DND-41 (cell line): ENCODE data around the gene ADCY2.

Experiments
- ATAC-seq: fragments of 200-7000 bp; cut with Tn5 transposase; 3 replicates; pipeline ENCODE4 v1.9.1; 2021; ENCODE audit warnings: low read depth; ENCODE audit not compliant: insufficient read depth
- DNase-seq: peaks from one replicate; pipeline ENCODE4 v3.0.0-alpha.2; 2020
- H2AFZ ChIP-seq: 2 replicates; pipeline ENCODE4 v1.6.0; 2012; ENCODE audit warnings: low read depth, low read length
- H3K27ac ChIP-seq: 2 replicates; pipeline ENCODE4 v1.5.1; 2012; ENCODE audit warnings: low read length, inconsistent platforms
- H3K27me3 ChIP-seq: fragments of 200-600 bp; sonication (generic); 2 replicates; pipeline ENCODE4 v1.6.0; 2012; ENCODE audit warnings: low read length, mild to moderate bottlenecking, inconsistent platforms; ENCODE audit not compliant: insufficient read depth, poor library complexity
- H3K36me3 ChIP-seq: 2 replicates; pipeline ENCODE4 v1.5.1; 2012; ENCODE audit warnings: low read length, inconsistent platforms; ENCODE audit not compliant: insufficient read depth
- H3K4me1 ChIP-seq: 2 replicates; pipeline ENCODE4 v1.5.1; 2012; ENCODE audit warnings: mild to moderate bottlenecking, low read length; ENCODE audit not compliant: insufficient read depth
- H3K4me2 ChIP-seq: 2 replicates; pipeline ENCODE4 v1.6.0; 2012; ENCODE audit warnings: mild to moderate bottlenecking, moderate library complexity, low read length, inconsistent platforms; ENCODE audit not compliant: insufficient read depth
- H3K4me3 ChIP-seq, 2 experiments: fragments of 200-600 bp in 1 of 2; shearing (Covaris generic) in 1 of 2; 2 replicates each; pipeline ENCODE4 v1.5.1; 2012 to 2016; ENCODE audit warnings: inconsistent platforms in 2 of 2, low read length in 2 of 2, mild to moderate bottlenecking in 2 of 2, low read depth in 1 of 2, moderate library complexity in 1 of 2
- H3K79me2 ChIP-seq: 2 replicates; pipeline ENCODE4 v1.6.0; 2012; ENCODE audit warnings: low read length, inconsistent platforms; ENCODE audit not compliant: insufficient read depth
- H3K9ac ChIP-seq: 2 replicates; pipeline ENCODE4 v1.6.0; 2012; ENCODE audit warnings: low read depth, mild to moderate bottlenecking, inconsistent platforms, low read length, moderate library complexity
- H3K9me3 ChIP-seq: 2 replicates; pipeline ENCODE4 v1.5.1; 2012; ENCODE audit warnings: low read length, moderate library complexity, mild to moderate bottlenecking, inconsistent platforms; ENCODE audit not compliant: insufficient read depth, severe bottlenecking
- H4K20me1 ChIP-seq: 2 replicates; pipeline ENCODE4 v1.6.0; 2012; ENCODE audit warnings: low read length; ENCODE audit not compliant: insufficient read depth
- CTCF ChIP-seq: IDR thresholded peaks from 2 replicates; pipeline ENCODE4 v1.5.1; 2012; ENCODE audit warnings: borderline replicate concordance, low read length, moderate library complexity, mild to moderate bottlenecking; ENCODE audit not compliant: poor library complexity, severe bottlenecking; ENCODE audit errors: extremely low read depth
- EZH2 ChIP-seq: IDR thresholded peaks from 3 replicates; pipeline ENCODE4 v1.6.1; 2012; ENCODE audit warnings: borderline replicate concordance, low read depth, mild to moderate bottlenecking, moderate library complexity, low read length, inconsistent platforms; ENCODE audit not compliant: severe bottlenecking

ADCY2 gene

GRCh38 chr5:7793895-7794294 lies 398.0 kb downstream of the ADCY2 start:
- no peak for DNase-seq
- Histone ChIP-seq H3K4me2 (no peak overlapping the region), H4K20me1 (no peaks in the 10 kb centered on the region), H3K4me1 (no peaks in the 10 kb centered on the region), H3K79me2 (no peaks in the 10 kb centered on the region), H3K4me3 (no peak overlapping the region), H3K27ac (no peak overlapping the region), H3K27me3 (peaks cover 6% of the 10 kb centered on the region), H2AFZ (no peak overlapping the region), H3K36me3 (no peaks in the 10 kb centered on the region), H3K9me3 (no peaks in the 10 kb centered on the region), H3K9ac (no peak overlapping the region)
- ATAC-seq = no peak
- TF ChIP-seq EZH2 = no peak
- no peak for TF ChIP-seq CTCF

- no peaks in the 10 kb centered on the region for H3K4me1 ChIP-seq
- H3K9me3 ChIP-seq = no peaks in the 10 kb centered on the region
Observed at GRCh38 chr5:7794311-7794710, 398.4 kb downstream of the ADCY2 start.

GRCh38 chr5:7794823-7795222 lies 398.9 kb downstream of the ADCY2 start:
- Histone ChIP-seq H2AFZ (no peak overlapping the region), H3K4me3 (no peak overlapping the region), H3K79me2 (no peaks in the 10 kb centered on the region), H3K4me2 (no peak overlapping the region), H3K36me3 (no peaks in the 10 kb centered on the region), H3K4me1 (no peaks in the 10 kb centered on the region), H3K27me3 (peaks cover 6% of the 10 kb centered on the region), H3K9ac (no peak overlapping the region), H3K27ac (no peak overlapping the region), H4K20me1 (no peaks in the 10 kb centered on the region), H3K9me3 (no peaks in the 10 kb centered on the region)
- TF ChIP-seq EZH2 (no peak), CTCF (no peak)
- ATAC-seq (no peak), DNase-seq (no peak)

More at GRCh38 chr5:7794311-7794710, 398.4 kb downstream of the ADCY2 start:
- no peaks in the 10 kb centered on the region for H3K79me2 ChIP-seq
- DNase-seq = no peak
- no peaks in the 10 kb centered on the region for H4K20me1 ChIP-seq
- H3K4me2 ChIP-seq = no peak overlapping the region
- no peak overlapping the region for H3K4me3 ChIP-seq
- no peak for ATAC-seq
- H3K27ac ChIP-seq = no peak overlapping the region
- H3K9ac ChIP-seq = no peak overlapping the region
- no peak overlapping the region for H2AFZ ChIP-seq
- H3K36me3 ChIP-seq = no peaks in the 10 kb centered on the region
- TF ChIP-seq CTCF (no peak), EZH2 (no peak)
- peaks cover 6% of the 10 kb centered on the region for H3K27me3 ChIP-seq

- Histone ChIP-seq H3K79me2 (no peaks in the 10 kb centered on the region), H3K4me3 (no peak overlapping the region), H3K27ac (no peak overlapping the region), H3K9ac (no peak overlapping the region), H3K4me1 (no peaks in the 10 kb centered on the region), H3K4me2 (no peak overlapping the region), H3K36me3 (no peaks in the 10 kb centered on the region), H2AFZ (no peak overlapping the region), H3K27me3 (peaks cover 6% of the 10 kb centered on the region), H3K9me3 (no peaks in the 10 kb centered on the region), H4K20me1 (no peaks in the 10 kb centered on the region)
- TF ChIP-seq EZH2 (no peak), CTCF (no peak)
- DNase-seq (no peak), ATAC-seq (no peak)
Observed at GRCh38 chr5:7795306-7795705, 399.4 kb downstream of the ADCY2 start.
